Right atrium auricular region (tissue), 2 donors: ENCODE data around the gene PCTP. TPM values are rescaled to one million over a fixed set of nuclear protein-coding genes. Genes with fewer than 3 reads are reported as not detected.
A peak's percentile ranks its signal among the peaks of the same experiment; 100 is the strongest.

Experiments
- DNase-seq: peaks from one replicate; pipeline ENCODE4 v3.0.0-alpha.2; 2019; ENCODE audit warnings: low spot score
- H3K27ac ChIP-seq, 2 donors: fragments of 200-600 bp; sonication (generic); 1 replicate in 1 of 2; 2 replicates in 1 of 2; pipeline ENCODE4 v1.5.1; 2016 to 2019
- H3K27me3 ChIP-seq, 2 donors: fragments of 200-600 bp; sonication (generic); one replicate each; pipeline versions ENCODE4 v1.5.1 to v1.6.0; 2017 to 2019
- H3K36me3 ChIP-seq: fragments of 200-600 bp; sonication (generic); one replicate; pipeline ENCODE4 v1.5.1; 2016
- H3K4me1 ChIP-seq, 2 donors: fragments of 200-600 bp; sonication (generic); one replicate each; pipeline versions ENCODE4 v1.5.1 to v1.6.0; 2017 to 2019
- H3K4me3 ChIP-seq, 2 donors: fragments of 200-600 bp; sonication (generic); 1 replicate in 1 of 2; 2 replicates in 1 of 2; pipeline ENCODE4 v1.5.1; 2017 to 2019; ENCODE audit warnings: mild to moderate bottlenecking in 1 of 2, moderate library complexity in 1 of 2
- H3K9me3 ChIP-seq, 2 donors: fragments of 200-600 bp; sonication (generic); one replicate each; pipeline ENCODE4 v1.5.1; 2019
- total RNA-seq, 2 donors: library from RNA; depleted of rRNA; stranded (reverse); fragments of >200 nt; gene quantifications; one replicate each; pipeline ENCODE4 v1.1.0, GENCODE V29; 2016
- TF ChIP-seq, protein P1 (sequence below), 2 donors: fragments of 200-600 bp; sonication (generic); IDR thresholded peaks; one replicate each; pipeline ENCODE4 v1.5.1; 2019; ENCODE audit warnings: antibody characterized with exemption in 2 of 2

Gene PCTP
- total RNA-seq, 2 donors from 2014 or later = 15.1 to 27.0 TPM

DNA sequence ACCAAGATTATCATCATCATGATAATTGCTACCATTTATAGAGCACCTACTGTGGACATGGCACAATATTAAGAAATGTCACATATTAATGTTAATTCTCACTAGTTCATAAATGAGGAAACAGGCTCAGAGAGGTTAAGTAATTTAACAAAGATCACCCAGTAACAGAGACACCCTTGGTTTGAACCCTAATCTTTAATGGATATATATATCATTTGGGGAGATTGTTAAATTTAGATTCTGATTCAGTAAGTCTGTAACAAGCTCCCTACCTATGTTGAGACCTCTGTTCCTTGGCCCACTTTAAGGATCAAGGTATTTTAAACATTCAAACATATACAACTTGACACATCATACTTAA lies 27.4 kb upstream of the PCTP start:
- Histone ChIP-seq H3K4me3 (no peak overlapping the region), H3K9me3 (no peaks in the 10 kb centered on the region), H3K27ac (peak overlapping the region; percentile 67 to 93), H3K36me3 (peaks cover 14% of the 10 kb centered on the region), H3K4me1 (peaks cover 0 to 54% of the 10 kb centered on the region in 2 donors), H3K27me3 (no peaks in the 10 kb centered on the region)
- TF ChIP-seq, protein P1, sequence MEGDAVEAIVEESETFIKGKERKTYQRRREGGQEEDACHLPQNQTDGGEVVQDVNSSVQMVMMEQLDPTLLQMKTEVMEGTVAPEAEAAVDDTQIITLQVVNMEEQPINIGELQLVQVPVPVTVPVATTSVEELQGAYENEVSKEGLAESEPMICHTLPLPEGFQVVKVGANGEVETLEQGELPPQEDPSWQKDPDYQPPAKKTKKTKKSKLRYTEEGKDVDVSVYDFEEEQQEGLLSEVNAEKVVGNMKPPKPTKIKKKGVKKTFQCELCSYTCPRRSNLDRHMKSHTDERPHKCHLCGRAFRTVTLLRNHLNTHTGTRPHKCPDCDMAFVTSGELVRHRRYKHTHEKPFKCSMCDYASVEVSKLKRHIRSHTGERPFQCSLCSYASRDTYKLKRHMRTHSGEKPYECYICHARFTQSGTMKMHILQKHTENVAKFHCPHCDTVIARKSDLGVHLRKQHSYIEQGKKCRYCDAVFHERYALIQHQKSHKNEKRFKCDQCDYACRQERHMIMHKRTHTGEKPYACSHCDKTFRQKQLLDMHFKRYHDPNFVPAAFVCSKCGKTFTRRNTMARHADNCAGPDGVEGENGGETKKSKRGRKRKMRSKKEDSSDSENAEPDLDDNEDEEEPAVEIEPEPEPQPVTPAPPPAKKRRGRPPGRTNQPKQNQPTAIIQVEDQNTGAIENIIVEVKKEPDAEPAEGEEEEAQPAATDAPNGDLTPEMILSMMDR (IDR thresholded peaks at IDR 0.05) = no peak
- no peak for DNase-seq

DNA sequence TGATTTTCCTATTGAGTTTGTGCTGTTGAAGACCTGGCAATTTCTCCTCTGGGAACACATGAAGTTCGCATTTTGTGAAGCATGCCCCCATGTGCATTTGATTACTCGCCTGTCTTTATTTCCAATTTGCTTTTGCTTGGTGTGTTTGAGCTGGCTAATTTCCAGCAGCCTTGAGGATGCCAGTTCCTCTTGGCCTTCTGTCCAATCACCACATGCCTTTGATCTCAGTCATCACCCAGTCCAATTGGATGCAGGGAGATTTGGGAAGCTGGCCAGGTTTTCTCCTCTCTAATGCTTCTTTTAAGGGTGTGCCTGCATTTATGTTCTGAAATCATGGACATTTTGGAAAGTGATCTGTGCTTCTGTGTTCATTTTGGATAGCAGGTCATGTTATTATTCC lies 24.4 kb upstream of the PCTP start:
- DNase-seq = peak; percentile 87
- Histone ChIP-seq H3K27me3 (no peaks in the 10 kb centered on the region), H3K27ac (peak overlapping the region; percentile 10 to 93), H3K36me3 (peaks cover under 1% of the 10 kb centered on the region), H3K4me3 (no peak overlapping the region), H3K4me1 (peaks cover 0 to 66% of the 10 kb centered on the region in 2 donors), H3K9me3 (no peaks in the 10 kb centered on the region)
- TF ChIP-seq, protein P1 (IDR thresholded peaks at IDR 0.05) = no peak

DNA sequence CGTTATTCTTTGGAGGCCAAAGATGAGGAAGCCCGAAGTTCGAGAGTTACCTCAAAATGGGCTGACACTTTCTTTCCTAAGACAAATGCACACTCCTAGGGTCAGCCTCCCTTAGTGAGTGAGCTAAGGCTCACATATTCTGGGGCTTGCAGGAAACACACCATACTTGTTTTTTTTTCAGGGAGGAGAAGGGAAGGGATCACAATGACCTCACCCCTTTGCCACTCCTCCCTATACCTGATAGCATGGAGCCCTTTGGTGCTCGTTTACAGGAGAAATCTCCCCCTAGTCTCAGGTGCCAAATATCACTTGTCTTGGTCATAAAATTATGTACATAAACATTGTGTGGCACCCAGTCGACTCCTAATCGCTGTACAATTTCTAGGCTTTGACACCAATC lies 23.6 kb upstream of the PCTP start:
- DNase-seq = no peak
- no peaks in the 10 kb centered on the region for H3K36me3 ChIP-seq
- peaks cover 0 to 69% of the 10 kb centered on the region in 2 donors for H3K4me1 ChIP-seq
- no peaks in the 10 kb centered on the region for H3K27me3 ChIP-seq
- H3K9me3 ChIP-seq = no peaks in the 10 kb centered on the region
- no peak overlapping the region for H3K4me3 ChIP-seq
- TF ChIP-seq, protein P1 (IDR thresholded peaks at IDR 0.05) = no peak
- H3K27ac ChIP-seq = peak overlapping the region; percentile 10 to 93

GRCh38 chr17:55727920-55728319 lies 22.9 kb upstream of the PCTP start:
- no peak for DNase-seq
- TF ChIP-seq, protein P1 (IDR thresholded peaks at IDR 0.05) = no peak
- H3K4me3 ChIP-seq = no peak overlapping the region
- H3K27ac ChIP-seq = peak overlapping the region; percentile 50 to 93
- H3K4me1 ChIP-seq = peaks cover 0 to 71% of the 10 kb centered on the region in 2 donors
- H3K27me3 ChIP-seq = no peaks in the 10 kb centered on the region
- no peaks in the 10 kb centered on the region for H3K36me3 ChIP-seq
- no peaks in the 10 kb centered on the region for H3K9me3 ChIP-seq

DNA sequence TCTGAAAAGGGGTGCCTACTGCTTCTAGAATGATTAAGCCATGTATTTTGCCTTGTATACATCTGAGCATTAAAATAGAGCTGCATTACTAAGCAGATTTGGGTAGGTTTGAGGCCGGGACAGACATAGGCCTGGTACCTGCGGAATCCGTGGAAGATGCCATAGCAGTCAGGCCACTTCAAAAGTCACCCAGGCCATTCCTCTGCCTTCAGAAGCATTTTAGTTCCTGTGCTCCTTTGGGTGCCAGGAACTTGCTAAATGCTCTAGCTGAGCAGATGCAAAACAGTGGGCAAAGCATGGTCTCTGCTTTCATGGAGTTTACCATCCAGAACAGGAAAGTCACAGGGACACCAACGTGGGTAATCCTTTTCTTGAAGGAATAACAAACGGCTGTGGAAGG lies 22.5 kb upstream of the PCTP start:
- Histone ChIP-seq H3K27me3 (no peaks in the 10 kb centered on the region), H3K27ac (peak overlapping the region; percentile 50 to 93), H3K4me1 (peaks cover 0 to 70% of the 10 kb centered on the region in 2 donors), H3K9me3 (no peaks in the 10 kb centered on the region), H3K36me3 (no peaks in the 10 kb centered on the region), H3K4me3 (peak overlapping the region in 1 of 2 donors; percentile 9)
- DNase-seq = no peak
- TF ChIP-seq, protein P1 (IDR thresholded peaks at IDR 0.05) = no peak

DNA sequence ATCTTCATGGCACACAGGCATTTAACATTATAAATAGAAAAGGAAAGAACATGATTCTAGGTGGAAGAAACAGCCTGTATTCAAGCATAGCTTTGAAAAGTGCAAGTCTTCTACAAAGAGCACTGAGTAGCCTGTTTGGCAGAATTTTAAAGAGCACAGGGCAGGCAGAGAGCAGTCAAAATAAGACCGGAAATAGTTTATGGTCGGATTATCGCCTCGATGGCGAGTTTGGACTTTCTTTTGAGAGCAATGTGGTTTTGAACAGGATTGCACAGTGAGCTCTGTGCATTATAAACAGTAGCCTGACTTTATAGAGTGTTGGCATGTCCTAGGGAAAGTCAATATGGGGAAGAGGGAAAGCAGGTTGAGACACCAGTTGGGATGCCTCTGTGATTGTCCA lies 22.0 kb upstream of the PCTP start:
- no peak for DNase-seq
- Histone ChIP-seq H3K27ac (peak overlapping the region; percentile 50 to 93), H3K27me3 (no peaks in the 10 kb centered on the region), H3K4me3 (peak overlapping the region in 1 of 2 donors; percentile 9), H3K36me3 (no peaks in the 10 kb centered on the region), H3K4me1 (peaks cover 0 to 70% of the 10 kb centered on the region in 2 donors), H3K9me3 (no peaks in the 10 kb centered on the region)
- TF ChIP-seq, protein P1 (IDR thresholded peaks at IDR 0.05) = no peak
